NCI-H526 (cell line): Measurements from ENCODE around the gene FARP1.
"Not testable (repeated sequence)": the region's sequence is repeated elsewhere in the genome, so short reads cannot be mapped to it uniquely, and the experiment has no call there.

Source experiments
- DNase-seq, 2 experiments: peaks; one replicate each; lab custom pipeline; 2025; lab: John Stamatoyannopoulos, UW

FARP1 gene

DNA sequence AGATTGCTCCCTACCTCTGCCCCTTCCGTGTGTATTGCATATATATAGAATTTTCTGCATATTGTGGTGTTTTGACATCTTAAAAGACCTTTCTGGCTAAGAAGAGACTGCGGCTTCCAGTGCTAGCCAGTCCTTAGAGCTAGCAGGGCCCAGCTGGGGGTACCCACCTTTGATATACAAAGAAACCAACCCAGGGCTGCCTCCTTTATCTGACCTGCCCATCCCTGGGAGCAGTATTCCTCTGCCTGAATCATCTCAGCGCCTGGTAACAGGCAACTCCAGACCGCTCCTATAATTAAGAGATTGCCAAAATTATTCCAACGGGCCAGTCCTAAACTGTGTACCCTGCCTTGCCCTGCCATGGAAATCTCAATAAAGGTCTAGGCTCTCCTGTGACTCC, 220.4 kb downstream of the FARP1 start:
- DNase-seq: no peak

GRCh38 chr13:98364179-98364578, 221.3 kb downstream of the FARP1 start:
- DNase-seq: peak in 1 of 2 experiments; percentile 28

DNA sequence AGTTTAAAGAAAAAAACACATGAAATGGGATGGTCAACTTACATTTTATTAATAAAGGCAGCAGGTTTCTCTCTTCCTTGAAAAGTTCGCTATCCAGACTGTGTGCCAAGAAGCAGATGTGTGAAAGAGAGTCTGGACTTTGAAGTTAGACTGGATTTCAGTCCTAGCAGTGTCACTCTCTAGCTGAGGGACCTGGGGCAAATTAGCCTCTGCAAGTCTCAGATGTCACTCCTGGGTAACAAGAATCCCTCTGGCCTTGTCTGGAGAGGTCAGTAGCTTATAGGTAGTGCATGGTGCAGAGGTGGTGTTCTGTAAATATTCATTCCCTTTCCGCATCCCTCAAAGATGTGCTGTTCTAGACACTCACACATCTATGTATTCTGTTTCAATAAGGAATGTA, 221.8 kb downstream of the FARP1 start:
- DNase-seq: peak in 1 of 2 experiments; percentile 11

DNA sequence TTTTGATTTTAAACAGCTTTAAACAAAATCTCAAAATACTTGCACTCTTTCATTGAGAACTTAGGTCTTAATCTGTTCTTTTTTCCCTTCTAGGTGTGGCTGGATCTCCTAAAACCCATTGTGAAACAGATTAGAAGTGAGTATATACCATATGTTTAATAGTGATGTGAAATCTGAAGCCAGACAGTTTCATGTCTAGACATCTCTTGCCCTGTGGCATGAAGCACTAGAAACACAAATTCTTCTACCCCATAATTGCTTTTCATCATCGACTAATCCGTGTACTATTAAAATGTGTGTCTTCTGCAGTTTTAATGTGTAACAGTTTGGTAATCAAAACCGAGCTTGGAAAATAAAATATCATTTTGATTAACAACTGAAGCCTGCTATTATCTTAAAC, 222.4 kb downstream of the FARP1 start:
- no peak for DNase-seq

DNA sequence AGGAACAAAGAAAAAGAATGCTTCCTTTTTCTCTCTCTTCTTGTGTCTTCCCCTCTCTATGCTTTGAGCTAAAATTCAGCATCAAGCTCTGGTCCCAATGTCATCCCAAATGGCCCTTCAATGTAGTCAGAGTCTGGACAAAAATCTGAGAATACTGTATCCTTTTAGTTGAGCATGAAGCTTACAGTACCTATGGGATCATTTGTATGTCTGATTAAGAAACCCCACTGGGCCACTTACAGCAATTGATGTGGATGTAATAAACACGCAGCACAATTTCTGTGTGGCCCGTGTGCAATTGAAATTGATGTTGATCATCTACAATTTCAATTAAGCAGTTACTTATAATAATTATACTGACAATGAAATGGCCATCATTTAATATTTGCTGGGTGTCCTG, 223.1 kb downstream of the FARP1 start:
- no peak for DNase-seq

- DNase-seq: no peak
Observed at GRCh38 chr13:98366443-98366842, 223.5 kb downstream of the FARP1 start.

GRCh38 chr13:98366959-98367358, 224.1 kb downstream of the FARP1 start:
- DNase-seq: no peak

GRCh38 chr13:98368019-98368418, 225.1 kb downstream of the FARP1 start:
- DNase-seq: no peak

GRCh38 chr13:98369520-98369919, 226.6 kb downstream of the FARP1 start:
- not testable (repeated sequence) for DNase-seq

DNA sequence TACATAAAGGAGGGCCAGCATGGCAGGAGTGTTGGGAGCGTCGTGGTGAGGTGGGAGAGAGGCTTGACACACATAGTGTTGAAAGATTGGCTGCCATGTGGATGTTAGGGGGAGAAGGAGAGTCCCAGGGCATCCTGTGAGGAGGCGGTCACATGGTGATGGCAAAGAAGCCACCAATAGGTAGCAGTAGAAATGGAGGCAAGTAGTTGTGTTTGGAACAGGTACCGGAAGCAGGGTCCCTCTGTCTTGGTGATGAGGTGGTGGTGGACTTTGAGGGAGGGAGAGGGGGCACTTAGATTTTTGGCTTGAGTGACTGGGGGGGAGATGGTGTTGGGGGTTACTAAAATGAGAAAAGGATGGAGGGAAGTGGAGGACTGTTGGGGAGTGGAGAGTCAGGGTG, 227.4 kb downstream of the FARP1 start:
- no peak for DNase-seq

- DNase-seq: no peak
Observed at GRCh38 chr13:98370806-98371515, 228.1 kb downstream of the FARP1 start.

GRCh38 chr13:98371516-98372023, 228.7 kb downstream of the FARP1 start:
- DNase-seq: no peak

- DNase-seq: no peak
Observed at GRCh38 chr13:98372876-98373275, 230.0 kb downstream of the FARP1 start.

GRCh38 chr13:98374750-98375149, 231.9 kb downstream of the FARP1 start:
- DNase-seq: no peak

DNA sequence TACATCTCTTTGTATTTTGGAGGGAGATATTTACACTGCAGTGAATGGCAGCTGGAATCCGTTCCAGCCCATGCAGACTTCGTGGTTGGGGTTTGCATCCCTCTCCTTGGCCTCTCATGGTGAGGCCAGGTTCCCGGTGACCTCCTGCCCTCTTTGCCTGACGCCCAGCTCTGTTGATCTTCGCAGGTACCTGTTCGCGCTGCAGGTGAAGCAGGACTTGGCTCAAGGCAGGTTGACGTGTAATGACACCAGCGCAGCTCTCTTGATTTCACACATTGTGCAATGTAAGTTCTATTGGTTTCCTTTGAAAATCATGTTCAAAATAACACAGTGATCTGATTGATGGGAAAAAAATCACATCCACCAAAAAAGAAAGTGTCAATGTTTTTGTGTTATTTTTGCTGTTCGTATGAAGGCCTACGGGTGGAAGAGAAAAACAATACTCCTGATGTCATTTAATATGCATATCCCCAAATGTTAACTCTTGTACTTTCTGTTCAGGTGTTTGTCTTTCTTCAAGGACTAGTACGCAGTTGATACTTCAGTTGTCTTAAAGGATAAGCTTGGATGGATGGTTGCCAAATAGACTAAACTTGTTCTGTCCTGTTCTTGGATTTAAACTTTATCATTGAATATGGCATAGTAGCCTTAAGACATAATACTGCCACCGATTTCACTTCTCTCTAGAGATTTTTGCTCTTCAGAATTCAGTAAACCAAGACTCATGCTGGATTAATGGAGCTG, 234.9 kb downstream of the FARP1 start:
- DNase-seq: no peak

- DNase-seq: no peak
Observed at GRCh38 chr13:98384739-98385138, 241.8 kb downstream of the FARP1 start.

GRCh38 chr13:98385606-98386005, 242.7 kb downstream of the FARP1 start:
- no peak for DNase-seq

GRCh38 chr13:98386637-98387036, 243.7 kb downstream of the FARP1 start:
- no peak for DNase-seq

- DNase-seq: no peak
Observed at GRCh38 chr13:98389319-98389718, 246.4 kb downstream of the FARP1 start.

DNA sequence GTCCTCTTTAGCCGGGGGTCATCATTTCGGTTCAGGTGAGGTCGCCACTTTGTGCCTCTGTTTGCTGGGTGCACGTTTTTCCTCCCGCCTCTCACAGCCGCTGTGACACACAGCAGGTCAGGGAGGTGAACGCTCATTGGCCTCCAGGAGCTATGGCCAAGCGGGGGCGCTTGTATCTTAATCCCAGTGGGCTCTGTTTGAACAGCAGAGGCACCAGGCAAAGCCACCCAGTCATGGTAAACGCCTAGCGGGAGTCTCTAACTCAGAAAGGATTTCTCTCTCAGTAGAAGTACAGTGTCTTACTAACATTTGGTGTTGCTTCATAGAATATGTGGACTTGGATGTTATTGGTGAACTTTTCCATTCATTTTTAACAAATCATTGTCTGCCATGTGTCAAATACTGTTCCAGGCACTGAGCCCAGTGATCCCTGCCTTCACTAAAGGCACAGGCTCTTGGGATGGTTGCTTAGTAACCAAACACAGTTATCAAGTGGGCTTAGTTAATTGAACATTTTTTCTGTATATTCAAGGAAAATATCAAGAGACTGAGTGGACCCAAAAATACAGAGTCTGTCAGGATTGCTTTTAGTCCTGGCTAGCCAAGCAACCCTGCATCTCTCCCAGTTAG, 247.3 kb downstream of the FARP1 start:
- DNase-seq: no peak

GRCh38 chr13:98393873-98394272, 251.0 kb downstream of the FARP1 start:
- no peak for DNase-seq

GRCh38 chr13:98394820-98395510, 252.1 kb downstream of the FARP1 start:
- no peak for DNase-seq
